PC-3 (cell line): ENCODE measurements around the gene ACTL7B.

Experiments used
- CTCF ChIP-seq: fragments of 300-600 bp; sonication (generic); conservative IDR thresholded peaks from 2 replicates; pipeline ENCODE4 v1.5.1; 2017; ENCODE audit warnings: antibody characterized with exemption, low read depth, mild to moderate bottlenecking, low read length
- EZH2 ChIP-seq: fragments of 300-600 bp; sonication (generic); IDR thresholded peaks from one replicate; pipeline ENCODE4 v1.6.1; 2017; ENCODE audit warnings: antibody characterized with exemption, mild to moderate bottlenecking, low read length; ENCODE audit not compliant: unreplicated experiment

- no peak for TF ChIP-seq CTCF
- no peak for TF ChIP-seq EZH2
These were observed 40.6 kb downstream of the ACTL7B start for GRCh38 chr9:108815156-108815555.
